ENCODE measurements around the gene HYKK. TPM values are rescaled to one million over a fixed set of nuclear protein-coding genes. Genes with fewer than 3 reads are reported as not detected.
A peak's percentile ranks its signal among the peaks of the same experiment; 100 is the strongest.

HYKK gene
- total and polyA plus RNA-seq, 9 of the 15 experiments (the other 6 are each of a cell fraction or from before 2014, with no cell fraction given), result 1.9 to 6.1 (median 4.3) TPM

DNA sequence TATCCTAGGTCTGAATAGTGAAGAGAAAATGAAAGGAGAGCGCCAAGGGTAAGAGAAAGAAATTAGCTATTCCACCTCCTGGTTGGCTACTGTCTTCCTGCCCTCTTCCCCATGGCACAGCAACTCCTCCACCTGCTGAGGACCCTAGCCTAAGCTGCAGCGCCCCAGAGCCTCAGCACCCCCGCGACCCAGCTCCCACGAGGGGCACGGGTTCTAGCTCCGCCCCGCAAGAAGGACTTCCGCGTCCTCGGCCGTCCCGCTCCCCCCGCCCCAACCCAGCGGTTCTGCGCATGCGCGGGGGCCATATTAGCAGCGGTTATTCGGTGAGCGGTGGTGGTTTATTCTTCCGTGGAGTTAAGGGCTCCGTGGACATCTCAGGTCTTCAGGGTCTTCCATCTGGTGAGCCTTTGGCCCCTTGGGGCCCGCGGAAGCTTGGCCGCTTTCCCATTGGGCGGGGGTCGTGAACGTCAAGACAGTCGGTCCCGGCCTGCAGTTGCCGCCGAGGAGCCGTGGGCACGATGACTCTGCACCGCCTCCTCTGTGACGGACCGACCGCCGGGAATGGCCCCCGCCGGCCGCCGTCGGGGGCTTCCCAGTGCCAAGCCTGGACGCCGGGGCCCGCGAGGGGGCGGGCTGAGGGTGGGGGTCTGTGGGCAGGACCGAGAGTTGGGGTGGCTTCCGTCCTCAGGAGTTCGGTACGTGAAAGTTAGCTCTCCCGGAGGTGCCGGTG, 32.9 kb downstream of the HYKK start, which contains the start of gene PSMA4 (continued):
- peak; percentile 57 for TF ChIP-seq GABPA (tag; conservative IDR thresholded peaks at IDR 0.05; ENCODE audit: low read depth)
- peak; percentile 63 to 97 (median 92) for TF ChIP-seq YY1 (IDR thresholded peaks at IDR 0.05; ENCODE audit: borderline replicate concordance in 1 of 3, control insufficient read depth in 1 of 3, extremely low read depth in 1 of 3, insufficient read depth in 3 of 3, insufficient read length in 1 of 3, insufficient replicate concordance in 2 of 3, low read depth in 1 of 3, low read length in 2 of 3)
- TF ChIP-seq IRF2 (CRISPR knock-in tag; IDR thresholded peaks at IDR 0.05), result no peak
- no peak for TF ChIP-seq PURB (CRISPR knock-in tag; IDR thresholded peaks at IDR 0.05; ENCODE audit: low read depth)
- TF ChIP-seq, protein P1, sequence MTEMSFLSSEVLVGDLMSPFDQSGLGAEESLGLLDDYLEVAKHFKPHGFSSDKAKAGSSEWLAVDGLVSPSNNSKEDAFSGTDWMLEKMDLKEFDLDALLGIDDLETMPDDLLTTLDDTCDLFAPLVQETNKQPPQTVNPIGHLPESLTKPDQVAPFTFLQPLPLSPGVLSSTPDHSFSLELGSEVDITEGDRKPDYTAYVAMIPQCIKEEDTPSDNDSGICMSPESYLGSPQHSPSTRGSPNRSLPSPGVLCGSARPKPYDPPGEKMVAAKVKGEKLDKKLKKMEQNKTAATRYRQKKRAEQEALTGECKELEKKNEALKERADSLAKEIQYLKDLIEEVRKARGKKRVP (CRISPR knock-in tag; IDR thresholded peaks at IDR 0.05), result 0 out of 2 replicates have a peak, but pooled peaks have one; percentile 3
- TF ChIP-seq, protein P2, sequence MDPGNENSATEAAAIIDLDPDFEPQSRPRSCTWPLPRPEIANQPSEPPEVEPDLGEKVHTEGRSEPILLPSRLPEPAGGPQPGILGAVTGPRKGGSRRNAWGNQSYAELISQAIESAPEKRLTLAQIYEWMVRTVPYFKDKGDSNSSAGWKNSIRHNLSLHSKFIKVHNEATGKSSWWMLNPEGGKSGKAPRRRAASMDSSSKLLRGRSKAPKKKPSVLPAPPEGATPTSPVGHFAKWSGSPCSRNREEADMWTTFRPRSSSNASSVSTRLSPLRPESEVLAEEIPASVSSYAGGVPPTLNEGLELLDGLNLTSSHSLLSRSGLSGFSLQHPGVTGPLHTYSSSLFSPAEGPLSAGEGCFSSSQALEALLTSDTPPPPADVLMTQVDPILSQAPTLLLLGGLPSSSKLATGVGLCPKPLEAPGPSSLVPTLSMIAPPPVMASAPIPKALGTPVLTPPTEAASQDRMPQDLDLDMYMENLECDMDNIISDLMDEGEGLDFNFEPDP (CRISPR knock-in tag; IDR thresholded peaks at IDR 0.05), result no peak
- no peak for TF ChIP-seq ARID2 (IDR thresholded peaks at IDR 0.05)
- TF ChIP-seq RB1 (IDR thresholded peaks at IDR 0.05; ENCODE audit: low read depth), result 0 out of 2 replicates have a peak, but pooled peaks have one; percentile 51
- TF ChIP-seq KLF6 (CRISPR knock-in tag; IDR thresholded peaks at IDR 0.05; ENCODE audit: borderline replicate concordance), result no peak
- TF ChIP-seq, protein P3, sequence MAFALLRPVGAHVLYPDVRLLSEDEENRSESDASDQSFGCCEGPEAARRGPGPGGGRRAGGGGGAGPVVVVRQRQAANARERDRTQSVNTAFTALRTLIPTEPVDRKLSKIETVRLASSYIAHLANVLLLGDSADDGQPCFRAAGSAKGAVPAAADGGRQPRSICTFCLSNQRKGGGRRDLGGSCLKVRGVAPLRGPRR (CRISPR knock-in tag; IDR thresholded peaks at IDR 0.05), result no peak
- TF ChIP-seq TAF9B (IDR thresholded peaks at IDR 0.05; ENCODE audit: partially characterized antibody), result peak; percentile 76
- no peak for TF ChIP-seq ZC3H8 (IDR thresholded peaks at IDR 0.05)
- TF ChIP-seq ZBTB26 (CRISPR knock-in tag; IDR thresholded peaks at IDR 0.05), result no peak
- no peak for TF ChIP-seq SMARCA5 (IDR thresholded peaks at IDR 0.05)
- no peak for TF ChIP-seq SMAD2 (IDR thresholded peaks at IDR 0.05; ENCODE audit: low read depth, low read length)
- no peak for TF ChIP-seq PCBP2 (IDR thresholded peaks at IDR 0.05; ENCODE audit: low read depth, low read length, poor library complexity, severe bottlenecking)
- TF ChIP-seq ZNF695 (CRISPR knock-in tag; IDR thresholded peaks at IDR 0.05), result no peak
- TF ChIP-seq ZNF655 (CRISPR knock-in tag; IDR thresholded peaks at IDR 0.05), result no peak
- TF ChIP-seq SMAD1 (IDR thresholded peaks at IDR 0.05; ENCODE audit: low read depth, low read length, partially characterized antibody), result peak; percentile 57
- TF ChIP-seq, protein P4, sequence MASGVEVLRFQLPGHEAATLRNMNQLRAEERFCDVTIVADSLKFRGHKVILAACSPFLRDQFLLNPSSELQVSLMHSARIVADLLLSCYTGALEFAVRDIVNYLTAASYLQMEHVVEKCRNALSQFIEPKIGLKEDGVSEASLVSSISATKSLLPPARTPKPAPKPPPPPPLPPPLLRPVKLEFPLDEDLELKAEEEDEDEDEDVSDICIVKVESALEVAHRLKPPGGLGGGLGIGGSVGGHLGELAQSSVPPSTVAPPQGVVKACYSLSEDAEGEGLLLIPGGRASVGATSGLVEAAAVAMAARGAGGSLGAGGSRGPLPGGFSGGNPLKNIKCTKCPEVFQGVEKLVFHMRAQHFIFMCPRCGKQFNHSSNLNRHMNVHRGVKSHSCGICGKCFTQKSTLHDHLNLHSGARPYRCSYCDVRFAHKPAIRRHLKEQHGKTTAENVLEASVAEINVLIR (CRISPR knock-in tag; IDR thresholded peaks at IDR 0.05), result no peak
- TF ChIP-seq ZBTB8A (IDR thresholded peaks at IDR 0.05; ENCODE audit: partially characterized antibody), result no peak
